ENCODE measurements around the gene RASSF5.

- no peak for TF ChIP-seq ZXDC (CRISPR knock-in tag; IDR thresholded peaks at IDR 0.05)
- TF ChIP-seq ZNF773 (CRISPR knock-in tag; IDR thresholded peaks at IDR 0.05; ENCODE audit: borderline replicate concordance) = no peak
- TF ChIP-seq EEA1 (CRISPR knock-in tag; IDR thresholded peaks at IDR 0.05; ENCODE audit: borderline replicate concordance) = no peak
- TF ChIP-seq MXD3 (CRISPR knock-in tag; IDR thresholded peaks at IDR 0.05) = no peak
- TF ChIP-seq IRF1 (CRISPR knock-in tag; IDR thresholded peaks at IDR 0.05; ENCODE audit: low read depth) = no peak
- no peak for TF ChIP-seq IRF2 (CRISPR knock-in tag; IDR thresholded peaks at IDR 0.05)
- no peak for TF ChIP-seq ZNF513 (CRISPR knock-in tag; conservative IDR thresholded peaks at IDR 0.05)
- TF ChIP-seq FIP1L1 (IDR thresholded peaks at IDR 0.05; ENCODE audit: borderline replicate concordance, insufficient read depth, low read depth, low read length) = no peak
Observed at GRCh38 chr1:206634365-206635079, 127.2 kb downstream of the RASSF5 start.
